Activated CD8-positive, alpha-beta T cell treated with anti-CD3 and anti-CD28 coated beads, Interleukin-2, amount 10 ng/mL, durations not matched to agents 7 days and 5 days (primary cell): ENCODE results near the gene ERAL1. TPM values are rescaled to one million over a fixed set of nuclear protein-coding genes. Genes with fewer than 3 reads are reported as not detected.
"Not testable (repeated sequence)": the region's sequence is repeated elsewhere in the genome, so short reads cannot be mapped to it uniquely, and the experiment has no call there.

Experiments used
- ATAC-seq: fragments of 150-1000 bp; cut with Tn5 transposase; one replicate; pipeline ENCODE4 v1.10.0; 2021; ENCODE audit warnings: moderate library complexity
- CTCF ChIA-PET: fragments of 350-600 bp; sonication (Branson Sonifier 250); formaldehyde crosslinking; loops from one replicate; lab custom pipeline; 2021; ENCODE audit warnings: antibody characterized with exemption; lab: Charles Lee
- POLR2A ChIA-PET: fragments of 350-600 bp; sonication (Branson Sonifier 250); formaldehyde crosslinking; loops from one replicate; lab custom pipeline; 2021; ENCODE audit warnings: antibody characterized with exemption; lab: Charles Lee
- DNase-seq: peaks from one replicate; pipeline ENCODE4 v3.0.0-alpha.2; 2020
- H3K27ac Mint-ChIP-seq: one replicate; pipeline ENCODE4 v1.8.0; 2021; ENCODE audit warnings: mild to moderate bottlenecking, mixed read lengths
- H3K27me3 Mint-ChIP-seq: one replicate; pipeline ENCODE4 v1.8.0; 2021; ENCODE audit warnings: low read depth, mixed read lengths
- H3K36me3 Mint-ChIP-seq: one replicate; pipeline ENCODE4 v1.8.0; 2021; ENCODE audit warnings: low read depth, mixed read lengths
- H3K4me1 Mint-ChIP-seq: one replicate; pipeline ENCODE4 v1.8.0; 2021; ENCODE audit warnings: low read depth, mixed read lengths
- H3K4me3 Mint-ChIP-seq: one replicate; pipeline ENCODE4 v1.8.0; 2021; ENCODE audit warnings: mild to moderate bottlenecking, mixed read lengths
- H3K9me3 Mint-ChIP-seq: one replicate; pipeline ENCODE4 v1.8.0; 2022; ENCODE audit warnings: mixed read lengths; ENCODE audit not compliant: insufficient read depth
- total RNA-seq, 2 experiments: library from RNA; stranded (reverse); gene quantifications; one replicate each; pipeline ENCODE4 v1.2.3, GENCODE V29; 2021

ERAL1 gene
- total RNA-seq, 2 experiments from 2014 or later, result 46.3 to 50.7 TPM

DNA sequence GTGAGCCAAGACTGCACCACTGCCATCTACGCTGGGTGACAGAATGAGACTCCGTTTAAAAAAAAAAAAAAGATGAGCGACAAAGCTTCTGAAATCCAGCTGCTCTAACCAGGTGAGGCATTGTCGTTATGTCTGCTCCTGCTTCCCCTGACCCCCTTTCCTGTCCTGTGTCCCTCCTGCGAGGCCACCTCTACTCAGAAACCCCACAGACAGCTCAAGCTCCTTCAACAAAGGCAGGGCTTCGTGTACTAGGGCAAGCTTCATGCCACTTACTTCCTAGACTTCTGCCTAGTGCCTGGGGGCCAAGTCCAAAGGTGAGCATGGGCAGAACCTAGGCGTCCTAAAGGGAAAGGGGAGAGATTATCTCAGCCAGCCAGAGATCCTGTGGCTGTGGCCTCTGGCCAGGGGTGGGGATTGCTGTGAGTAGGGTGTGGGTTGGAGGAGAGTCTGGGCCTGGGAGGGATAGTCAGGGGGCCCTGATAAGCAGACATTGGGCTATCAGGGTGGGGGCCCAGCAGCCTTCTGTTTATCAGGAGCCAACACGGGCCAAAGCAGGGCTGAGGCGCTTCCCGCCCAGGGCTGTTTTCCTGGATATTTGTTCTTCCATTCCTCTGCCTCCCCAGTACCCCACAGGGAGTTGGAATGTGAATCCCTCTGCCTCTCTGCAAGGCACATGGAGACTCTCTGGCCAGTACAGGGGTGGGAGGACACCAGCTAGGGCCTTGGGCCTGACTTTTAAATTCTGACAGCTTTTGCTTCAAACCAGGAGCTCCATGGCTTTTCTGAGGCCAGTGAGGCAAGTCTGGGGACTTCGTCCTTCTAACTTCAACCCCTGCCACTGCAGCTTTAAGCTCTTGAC lies 10.4 kb downstream of the ERAL1 start:
- Mint-ChIP-seq H3K36me3 (peaks cover 8% of the 10 kb centered on the region), H3K27me3 (no peaks in the 10 kb centered on the region), H3K4me3 (no peak overlapping the region), H3K9me3 (no peaks in the 10 kb centered on the region), H3K4me1 (no peaks in the 10 kb centered on the region), H3K27ac (no peak overlapping the region)
- DNase-seq (no peak), ATAC-seq (no peak)
- CTCF ChIA-PET, result interaction anchor here (0.8 to 1.9 kb wide), 5 partner anchors 16 to 139 kb away, joined by 3 to 7 read pairs (median 4); partner anchors contain the start of genes FAM222B and TLCD1
- POLR2A ChIA-PET, result interaction anchor here (1.1 kb wide), 1 partner anchor 33 kb away, joined by 3 read pairs; the partner anchor contains the start of gene FLOT2

DNA sequence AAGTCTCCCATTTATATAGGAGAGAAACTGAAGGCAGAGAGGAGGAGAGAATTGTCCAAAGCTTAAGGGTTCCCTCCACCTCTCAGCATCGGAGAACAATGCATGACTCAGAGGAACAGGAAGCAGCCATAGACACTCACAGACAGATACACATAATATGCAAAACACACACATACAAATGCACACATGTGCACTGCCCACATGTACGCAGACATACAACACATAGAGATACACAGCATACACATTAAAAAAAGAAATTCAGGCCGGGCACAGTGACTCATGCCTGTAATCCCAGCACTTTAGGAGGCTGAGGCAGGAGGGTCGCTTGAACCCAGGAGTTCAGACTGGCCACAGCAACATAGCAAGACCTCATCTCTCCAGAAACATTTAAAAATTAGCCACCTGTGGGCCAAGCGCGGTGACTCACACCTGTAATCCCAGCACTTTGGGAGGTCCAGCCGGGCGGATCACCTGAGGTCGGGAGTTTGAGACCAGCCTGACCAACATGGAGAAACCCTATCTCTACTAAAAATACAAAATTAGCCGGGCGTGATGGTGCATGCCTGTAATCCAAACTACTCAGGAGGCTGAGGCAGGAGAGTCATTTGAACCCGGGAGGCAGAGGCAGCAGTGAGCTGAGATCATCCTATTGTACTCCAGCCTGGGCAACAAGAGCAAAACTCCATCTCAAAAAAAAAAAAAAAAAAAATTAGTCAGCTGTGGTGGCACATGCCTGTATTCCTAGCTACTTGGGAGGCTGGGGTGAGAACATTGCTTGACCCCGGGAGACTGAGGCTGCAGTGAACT lies 11.3 kb downstream of the ERAL1 start:
- peaks cover 3% of the 10 kb centered on the region for H3K4me1 Mint-ChIP-seq
- H3K36me3 Mint-ChIP-seq, result peaks cover 2% of the 10 kb centered on the region
- CTCF ChIA-PET, result interaction anchor here (0.8 to 1.9 kb wide), 3 partner anchors 23 to 102 kb away, joined by 3 to 7 read pairs (median 4); partner anchors contain the start of gene FAM222B
- POLR2A ChIA-PET, result interaction anchor here (1.1 kb wide), 1 partner anchor 32 kb away, joined by 3 read pairs; the partner anchor contains the start of gene FLOT2
- no peak overlapping the region for H3K27ac Mint-ChIP-seq
- no peaks in the 10 kb centered on the region for H3K9me3 Mint-ChIP-seq
- no peaks in the 10 kb centered on the region for H3K27me3 Mint-ChIP-seq
- no peak overlapping the region for H3K4me3 Mint-ChIP-seq
- no peak for DNase-seq
- no peak for ATAC-seq

DNA sequence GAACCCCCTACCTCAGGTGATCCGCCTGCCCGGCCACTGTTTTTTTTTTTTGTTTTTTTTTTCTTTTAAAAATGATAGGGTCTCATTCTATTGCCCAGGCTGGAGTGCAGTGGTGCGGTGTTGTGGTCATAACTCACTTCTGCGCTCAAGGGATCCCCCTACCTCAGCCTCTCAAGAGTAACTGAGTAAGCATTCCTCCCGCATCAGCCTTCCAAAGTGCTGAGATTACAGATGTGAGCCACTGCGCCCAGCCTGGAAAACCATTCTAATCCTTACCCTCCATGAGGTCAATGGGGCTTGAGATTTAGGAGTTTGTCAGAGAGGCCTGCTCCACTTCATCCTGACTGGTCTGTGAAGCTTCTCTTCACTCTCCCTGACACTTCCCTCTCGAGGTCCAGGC lies 12.5 kb downstream of the ERAL1 start:
- H3K4me1 Mint-ChIP-seq, result peaks cover 13% of the 10 kb centered on the region
- H3K4me3 Mint-ChIP-seq, result no peak overlapping the region
- no peaks in the 10 kb centered on the region for H3K27me3 Mint-ChIP-seq
- CTCF ChIA-PET, result no interaction called here
- POLR2A ChIA-PET, result no interaction called here
- H3K9me3 Mint-ChIP-seq, result no peaks in the 10 kb centered on the region
- no peak overlapping the region for H3K27ac Mint-ChIP-seq
- H3K36me3 Mint-ChIP-seq, result no peaks in the 10 kb centered on the region
- ATAC-seq (no peak), DNase-seq (no peak)

DNA sequence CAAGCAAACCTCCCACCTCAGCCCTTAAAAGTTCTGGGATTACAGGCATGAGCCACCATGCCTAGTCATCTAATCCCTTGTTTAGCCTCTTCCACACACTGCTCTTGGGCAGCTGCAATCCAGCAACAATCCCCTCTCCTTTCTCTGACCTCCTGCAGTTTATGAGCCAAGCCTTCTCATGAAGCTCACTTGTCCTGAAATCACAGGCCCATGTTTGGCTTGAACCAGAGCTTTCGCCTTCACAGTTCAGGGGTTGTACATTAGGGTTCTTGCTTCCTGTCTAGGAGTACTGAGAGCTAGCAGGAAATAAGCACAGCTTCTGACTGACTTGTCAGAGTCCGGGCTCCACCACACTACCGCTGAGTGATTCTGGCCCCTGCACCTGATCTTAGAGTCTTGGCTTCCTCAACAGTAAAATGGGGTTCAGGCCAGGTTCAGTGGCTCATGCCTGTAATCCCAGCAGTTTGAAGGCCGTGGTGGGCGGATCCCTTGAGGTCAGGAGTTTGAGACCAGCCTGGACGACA lies 16.3 kb downstream of the ERAL1 start:
- Mint-ChIP-seq H3K4me3 (no peak overlapping the region), H3K27me3 (no peaks in the 10 kb centered on the region), H3K4me1 (peaks cover 16% of the 10 kb centered on the region), H3K9me3 (no peaks in the 10 kb centered on the region), H3K36me3 (no peaks in the 10 kb centered on the region), H3K27ac (peak overlapping the region; percentile 97)
- DNase-seq (peak; percentile 76), ATAC-seq (peak; percentile 99)
- POLR2A ChIA-PET, result interaction anchor here (0.6 to 1.7 kb wide), 14 partner anchors 9 to 750 kb away, joined by 3 to 11 read pairs (median 5); partner anchors contain the start of genes DHRS13 and FAM222B
- CTCF ChIA-PET, result interaction anchor here (0.6 to 3.5 kb wide), 15 partner anchors 9 to 144 kb away, joined by 3 to 32 read pairs (median 4); partner anchors contain the start of genes DHRS13, FAM222B, FLOT2 and TLCD1

DNA sequence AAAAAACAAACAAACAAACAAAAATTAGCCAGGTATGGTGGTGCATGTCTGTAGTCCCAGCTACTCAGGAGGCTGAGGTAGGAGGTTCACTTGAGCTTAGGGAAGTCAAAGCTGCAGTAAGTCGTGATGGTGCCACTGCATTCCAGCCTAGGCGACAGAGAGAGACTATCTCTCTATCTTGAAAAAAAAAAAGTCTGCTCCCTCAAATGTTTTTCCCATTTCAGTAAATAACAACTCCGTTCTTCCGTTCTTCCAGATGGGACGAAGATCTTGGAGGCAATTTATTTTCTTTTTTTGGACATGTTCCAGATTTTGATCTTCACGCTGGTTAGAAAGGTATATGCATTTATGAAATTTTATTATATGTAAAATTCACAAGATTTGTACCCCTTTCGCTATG lies 19.0 kb downstream of the ERAL1 start:
- DNase-seq, result no peak
- no peaks in the 10 kb centered on the region for H3K27me3 Mint-ChIP-seq
- peaks cover 26% of the 10 kb centered on the region for H3K4me1 Mint-ChIP-seq
- H3K36me3 Mint-ChIP-seq, result peaks cover 11% of the 10 kb centered on the region
- no peak overlapping the region for H3K27ac Mint-ChIP-seq
- no peak for ATAC-seq
- H3K4me3 Mint-ChIP-seq, result no peak overlapping the region
- H3K9me3 Mint-ChIP-seq, result no peaks in the 10 kb centered on the region
- POLR2A ChIA-PET, result no interaction called here
- CTCF ChIA-PET, result interaction anchor here (1.0 to 1.9 kb wide), 2 partner anchors 22 to 110 kb away, joined by 4 to 5 read pairs; no protein-coding TSS in a partner anchor

DNA sequence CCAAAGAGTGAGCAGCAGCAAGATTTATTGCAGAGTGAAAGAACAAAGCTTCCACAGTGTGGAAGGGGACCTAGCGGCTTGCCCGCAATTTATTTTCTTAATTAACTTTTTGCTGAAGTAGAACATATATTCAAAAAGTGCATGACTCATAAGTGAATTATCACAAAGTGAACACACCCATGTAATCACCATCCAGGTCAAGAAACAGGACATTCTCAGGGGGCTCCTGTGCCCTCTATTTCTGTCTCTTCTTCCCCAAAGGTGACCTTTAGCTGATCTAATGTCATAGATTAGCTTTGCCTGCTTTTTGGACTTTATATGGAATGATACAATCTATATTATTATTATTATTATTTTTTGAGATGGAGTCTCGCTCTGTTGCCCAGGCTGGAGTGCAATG lies 19.9 kb downstream of the ERAL1 start:
- ChIA-PET CTCF (interaction anchor here (1.0 to 1.9 kb wide), 3 partner anchors 21 to 111 kb away, joined by 4 to 6 read pairs (median 5); no protein-coding TSS in a partner anchor), POLR2A (interaction anchor here (0.9 kb wide), 1 partner anchor 16 kb away, joined by 3 read pairs; no protein-coding TSS in a partner anchor)
- no peak overlapping the region for H3K27ac Mint-ChIP-seq
- DNase-seq, result no peak
- H3K27me3 Mint-ChIP-seq, result no peaks in the 10 kb centered on the region
- peaks cover 26% of the 10 kb centered on the region for H3K4me1 Mint-ChIP-seq
- H3K9me3 Mint-ChIP-seq, result no peaks in the 10 kb centered on the region
- peaks cover 20% of the 10 kb centered on the region for H3K36me3 Mint-ChIP-seq
- no peak overlapping the region for H3K4me3 Mint-ChIP-seq
- no peak for ATAC-seq

DNA sequence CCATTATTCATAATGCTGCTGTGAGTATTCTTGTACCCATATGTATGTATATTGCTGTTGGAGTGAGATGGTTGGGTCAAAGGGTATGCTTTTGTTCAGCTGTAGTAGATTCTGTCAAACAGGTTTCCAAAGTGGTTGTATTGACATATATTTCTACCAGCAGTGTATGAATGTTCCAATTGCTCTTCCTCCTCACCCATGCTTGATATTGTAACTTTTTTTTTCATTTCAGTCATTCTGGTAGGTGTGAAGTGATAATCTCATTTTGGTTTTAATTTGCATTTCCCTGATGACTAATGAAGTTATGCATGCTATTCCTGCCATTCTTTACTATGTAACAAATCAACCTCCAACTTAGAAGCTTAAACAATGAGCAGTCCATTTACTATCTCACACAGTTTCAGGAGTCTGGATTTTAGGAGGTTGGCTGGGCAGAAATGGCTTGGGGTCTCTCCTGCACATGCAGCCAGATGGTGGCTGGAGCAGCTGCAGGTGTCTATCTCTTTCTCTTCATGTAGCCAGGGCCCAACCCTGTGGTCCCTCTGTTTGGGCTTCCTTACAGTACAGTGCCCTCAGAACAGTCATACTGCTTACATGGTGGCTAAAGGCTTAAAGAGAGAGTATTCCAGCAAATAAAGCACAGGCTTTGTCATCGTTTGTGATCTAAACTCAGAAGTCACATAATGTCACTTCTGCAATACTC lies 21.2 kb downstream of the ERAL1 start:
- Mint-ChIP-seq H3K27ac (no peak overlapping the region), H3K9me3 (no peaks in the 10 kb centered on the region), H3K4me3 (no peak overlapping the region), H3K4me1 (peaks cover 25% of the 10 kb centered on the region), H3K36me3 (peaks cover 32% of the 10 kb centered on the region), H3K27me3 (no peaks in the 10 kb centered on the region)
- POLR2A ChIA-PET, result no interaction called here
- CTCF ChIA-PET, result interaction anchor here (2.3 kb wide), 1 partner anchor 113 kb away, joined by 6 read pairs; no protein-coding TSS in a partner anchor
- DNase-seq (no peak), ATAC-seq (no peak)

DNA sequence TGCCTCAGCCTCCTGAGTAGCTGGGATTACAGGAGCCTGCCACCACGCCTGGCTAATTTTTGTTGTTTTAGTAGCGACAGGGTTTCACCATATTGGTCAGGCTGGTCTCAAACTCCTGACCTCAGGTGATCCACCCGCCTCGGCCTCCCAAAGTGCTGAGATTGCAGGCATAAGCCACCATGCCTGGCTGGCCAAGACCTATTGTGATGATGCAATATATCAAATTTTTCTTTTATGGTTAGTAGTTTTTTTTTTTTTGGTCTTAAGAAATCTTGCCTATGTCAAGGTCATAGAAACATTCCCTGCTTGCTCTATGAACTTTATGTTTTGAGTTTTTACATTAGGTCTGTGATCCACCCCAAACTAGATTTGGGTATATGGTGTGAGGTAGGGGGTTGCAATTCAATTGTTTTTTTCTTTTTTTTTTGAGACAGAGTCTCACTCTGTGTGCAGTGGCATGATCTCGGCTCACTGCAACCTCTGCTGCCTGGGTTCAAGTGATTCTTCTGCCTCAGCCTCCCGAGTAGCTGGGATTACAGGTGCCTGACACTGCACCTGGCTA lies 22.4 kb downstream of the ERAL1 start:
- ATAC-seq, H3K4me3 Mint-ChIP-seq, POLR2A ChIA-PET, DNase-seq, H3K9me3 Mint-ChIP-seq, H3K27ac Mint-ChIP-seq, H3K27me3 Mint-ChIP-seq: not testable (repeated sequence)
- Mint-ChIP-seq H3K4me1 (peaks cover 13% of the 10 kb centered on the region), H3K36me3 (peaks cover 41% of the 10 kb centered on the region)
- CTCF ChIA-PET, result interaction anchor here (2.2 to 2.3 kb wide), 2 partner anchors 114 to 150 kb away, joined by 6 to 8 read pairs; no protein-coding TSS in a partner anchor

DNA sequence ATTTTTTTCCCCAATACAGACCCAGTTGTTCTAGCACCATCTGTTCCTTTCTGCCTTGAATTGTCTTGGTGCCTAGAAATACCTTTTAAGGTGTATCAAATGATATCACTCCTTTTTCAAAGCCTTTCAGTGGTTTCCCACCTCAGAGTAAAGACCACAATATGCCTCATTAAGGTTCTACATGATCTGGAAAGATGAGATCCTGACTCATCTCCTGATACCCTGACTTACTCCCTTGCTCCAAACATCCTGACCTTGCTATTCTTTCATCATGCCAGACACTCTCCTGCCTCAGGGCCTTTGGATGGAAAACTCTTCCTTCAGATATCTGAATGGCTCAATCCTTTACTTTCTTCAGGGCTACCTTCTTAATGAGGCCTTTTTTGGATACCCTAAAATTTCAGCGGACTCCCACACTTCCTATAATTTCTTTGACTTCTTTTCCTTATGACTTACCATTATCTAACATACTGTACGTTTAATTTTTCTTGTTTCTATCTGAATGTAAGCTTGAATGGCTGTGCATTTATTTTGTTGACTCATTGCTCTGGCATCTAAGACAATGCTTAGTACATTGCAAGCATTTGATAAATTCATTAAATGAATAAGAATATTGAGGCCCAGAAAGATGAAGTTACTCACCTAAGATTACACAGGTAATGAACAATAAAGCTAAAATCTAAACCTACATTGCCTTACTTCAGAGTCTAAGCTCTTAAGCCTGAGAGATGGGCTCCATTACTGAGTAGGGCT lies 23.5 kb downstream of the ERAL1 start:
- H3K36me3 Mint-ChIP-seq, result peaks cover 52% of the 10 kb centered on the region
- POLR2A ChIA-PET, result no interaction called here
- H3K4me3 Mint-ChIP-seq, result no peak overlapping the region
- peaks cover 13% of the 10 kb centered on the region for H3K4me1 Mint-ChIP-seq
- no peak overlapping the region for H3K27ac Mint-ChIP-seq
- DNase-seq (no peak), ATAC-seq (no peak)
- H3K9me3 Mint-ChIP-seq, result no peaks in the 10 kb centered on the region
- no peaks in the 10 kb centered on the region for H3K27me3 Mint-ChIP-seq
- CTCF ChIA-PET, result interaction anchor here (1.2 to 2.3 kb wide), 5 partner anchors 24 to 151 kb away, joined by 3 to 8 read pairs (median 6); partner anchors contain the start of gene FAM222B

DNA sequence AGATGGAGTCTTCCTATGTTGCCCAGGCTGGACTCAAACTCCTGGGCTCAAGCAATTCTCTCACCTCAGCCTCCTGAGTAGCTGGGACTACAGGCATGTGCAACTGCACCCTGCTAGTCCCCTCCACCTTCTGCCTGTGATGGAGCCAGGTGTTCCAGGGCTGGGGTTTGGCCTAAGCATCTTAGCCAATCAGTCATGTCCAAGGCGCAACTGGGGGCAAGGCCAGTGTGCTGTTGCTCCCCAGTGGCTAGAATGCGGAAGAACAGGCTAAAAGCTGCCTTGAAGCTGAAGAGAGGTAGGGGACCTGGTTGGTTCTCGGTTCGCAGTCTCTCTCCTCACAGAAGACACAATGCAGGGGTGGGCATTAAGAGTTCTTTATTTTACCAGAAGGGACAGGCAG lies 24.2 kb downstream of the ERAL1 start:
- ChIA-PET POLR2A (no interaction called here), CTCF (interaction anchor here (0.8 to 2.2 kb wide), 5 partner anchors 14 to 152 kb away, joined by 3 to 8 read pairs (median 4); partner anchors contain the start of gene FAM222B)
- Mint-ChIP-seq H3K27me3 (no peaks in the 10 kb centered on the region), H3K4me3 (no peak overlapping the region), H3K36me3 (peaks cover 52% of the 10 kb centered on the region), H3K4me1 (peaks cover 13% of the 10 kb centered on the region), H3K27ac (no peak overlapping the region), H3K9me3 (no peaks in the 10 kb centered on the region)
- DNase-seq, result no peak
- ATAC-seq, result no peak
